KG1 (cell line): ENCODE data around the gene CTDSPL.
A peak's percentile ranks its signal among the peaks of the same experiment; 100 is the strongest.

ENCODE experiments used
- DNase-seq: peaks from one replicate; lab custom pipeline; 2025; lab: John Stamatoyannopoulos, UW

CTDSPL gene

DNA sequence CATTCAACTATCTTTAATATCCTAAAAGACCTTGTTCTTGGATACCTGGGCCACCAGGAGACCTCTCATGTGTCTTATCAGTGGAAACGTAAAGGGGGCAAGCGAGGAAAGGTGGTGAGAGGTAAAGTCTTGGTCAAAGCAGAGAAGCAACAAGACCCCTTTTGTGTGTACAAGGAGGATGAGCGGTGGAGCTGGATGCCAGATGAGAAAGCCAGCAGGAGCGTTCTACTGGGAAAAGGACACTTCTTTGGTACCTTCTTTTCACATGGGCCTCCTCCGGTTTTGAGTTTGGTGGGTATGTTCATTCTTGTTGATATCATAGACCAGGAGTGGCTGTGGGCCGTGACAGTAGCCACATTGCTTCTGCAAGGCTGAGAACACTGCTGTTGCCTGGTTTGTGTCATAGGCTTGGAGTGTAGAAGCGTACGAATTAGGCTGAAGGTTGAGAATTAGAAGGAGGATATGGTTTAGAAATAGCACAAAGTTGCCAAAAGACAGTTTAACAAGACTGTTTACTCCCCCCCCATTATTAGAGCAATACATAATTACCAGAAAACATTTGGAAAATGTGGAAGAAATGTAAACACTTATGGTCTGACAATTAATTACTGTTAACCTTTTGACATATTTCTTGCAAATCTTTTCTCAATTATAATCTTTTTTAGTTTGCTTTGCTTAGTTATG, 82.1 kb downstream of the CTDSPL start:
- DNase-seq, result no peak

DNA sequence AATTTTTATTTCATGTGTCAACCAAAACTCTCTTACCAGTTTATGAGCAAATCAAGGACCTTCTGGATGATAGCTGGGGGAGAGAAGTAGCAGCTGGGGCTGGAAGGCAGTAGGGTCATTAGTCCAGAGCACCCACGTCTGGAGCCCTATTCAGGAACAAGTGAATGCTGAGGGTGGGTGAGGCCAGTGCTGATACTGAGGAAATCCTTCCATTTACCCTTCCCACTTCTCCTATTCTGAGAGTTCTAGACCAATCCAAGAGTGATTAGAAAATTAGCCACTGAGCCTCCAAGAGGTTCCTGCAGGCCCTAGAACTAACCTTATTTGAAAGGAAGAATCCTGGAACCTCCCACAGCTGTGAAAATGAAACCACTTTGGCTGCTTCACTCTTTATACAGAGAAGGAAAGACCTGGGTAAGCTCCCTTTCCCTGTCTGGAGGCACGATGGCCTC, 82.7 kb downstream of the CTDSPL start:
- DNase-seq, result no peak

DNA sequence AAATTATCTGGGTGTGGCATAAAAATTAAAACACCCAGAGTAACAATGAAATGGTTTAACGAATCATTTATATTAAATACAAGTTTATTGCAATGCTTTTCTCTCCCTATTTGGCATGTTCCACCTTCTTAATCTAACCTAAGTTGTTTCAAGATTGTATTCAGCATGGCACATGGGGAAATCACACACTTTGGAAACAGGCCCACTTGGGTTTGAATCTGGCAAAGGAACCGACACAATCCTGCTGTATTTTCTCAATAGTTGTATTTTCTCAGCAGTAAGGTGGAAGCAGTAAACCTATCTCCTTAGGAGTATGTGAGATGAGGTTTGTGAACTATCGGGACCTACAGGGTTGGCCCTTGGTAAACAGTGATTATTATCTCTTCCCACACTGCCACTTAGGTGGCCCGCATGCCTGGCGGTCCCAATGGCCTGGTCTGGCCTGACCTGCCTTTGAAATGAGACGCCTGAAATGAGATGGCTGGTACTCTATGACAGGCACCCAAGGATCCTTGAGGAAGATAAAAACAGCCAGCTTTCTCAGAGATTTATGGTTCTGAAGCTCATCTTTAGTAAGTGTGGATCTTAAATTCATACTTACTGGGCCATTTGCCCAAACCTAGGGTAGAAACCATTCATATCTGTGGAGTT, 83.6 kb downstream of the CTDSPL start:
- DNase-seq, result no peak

DNA sequence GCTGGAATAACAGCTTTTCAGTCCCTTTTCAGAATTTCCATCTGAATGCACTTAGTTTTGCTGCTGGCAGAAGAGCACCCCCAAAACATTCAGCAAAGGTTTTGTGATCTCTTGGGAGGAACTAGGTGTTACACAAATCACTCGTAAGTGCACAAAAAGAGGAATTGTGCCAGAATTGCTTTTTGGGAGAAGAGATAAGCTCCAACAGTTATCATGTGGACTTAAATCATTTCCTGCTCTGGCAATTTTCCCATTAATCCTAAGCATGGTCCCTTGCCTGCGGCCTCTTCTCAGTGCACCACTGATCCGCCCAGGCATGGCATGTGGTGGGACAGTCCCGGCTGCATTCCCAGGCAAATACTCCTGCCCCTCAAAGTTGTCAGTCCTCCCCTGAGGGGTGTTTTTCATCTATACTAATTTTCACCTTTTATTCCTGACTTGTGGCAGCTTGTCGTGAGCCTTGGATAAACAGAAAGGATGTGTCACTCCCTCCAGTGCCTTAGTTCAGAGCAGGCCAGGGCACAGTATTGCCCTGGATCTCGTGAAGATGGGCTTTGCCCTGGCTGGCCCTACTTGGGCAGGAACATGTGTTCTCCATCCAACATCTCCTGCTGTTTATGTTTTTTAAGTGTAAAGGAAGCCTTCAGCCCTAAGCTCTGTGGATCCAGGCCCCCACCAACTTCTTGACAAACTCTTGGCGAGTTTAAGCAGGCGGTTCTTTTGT, 84.3 kb downstream of the CTDSPL start:
- no peak for DNase-seq

DNA sequence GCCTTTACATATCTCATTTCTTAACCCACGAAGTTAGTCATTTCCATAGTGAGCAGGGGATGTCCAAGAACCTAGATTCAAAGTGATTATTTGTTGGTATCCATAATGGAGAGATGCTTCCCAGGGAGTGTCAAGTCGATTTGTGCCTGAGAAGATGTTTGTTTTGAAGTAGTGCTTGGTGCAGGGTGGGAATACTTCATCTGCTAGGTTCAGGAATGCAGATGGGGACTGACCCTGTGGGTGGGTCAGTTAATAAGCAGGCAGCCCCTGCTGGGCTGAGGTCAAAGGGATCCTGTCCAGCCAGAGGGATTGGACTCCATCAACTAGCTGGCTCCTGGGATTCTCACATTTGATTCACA, 84.8 kb downstream of the CTDSPL start:
- DNase-seq, result no peak

DNA sequence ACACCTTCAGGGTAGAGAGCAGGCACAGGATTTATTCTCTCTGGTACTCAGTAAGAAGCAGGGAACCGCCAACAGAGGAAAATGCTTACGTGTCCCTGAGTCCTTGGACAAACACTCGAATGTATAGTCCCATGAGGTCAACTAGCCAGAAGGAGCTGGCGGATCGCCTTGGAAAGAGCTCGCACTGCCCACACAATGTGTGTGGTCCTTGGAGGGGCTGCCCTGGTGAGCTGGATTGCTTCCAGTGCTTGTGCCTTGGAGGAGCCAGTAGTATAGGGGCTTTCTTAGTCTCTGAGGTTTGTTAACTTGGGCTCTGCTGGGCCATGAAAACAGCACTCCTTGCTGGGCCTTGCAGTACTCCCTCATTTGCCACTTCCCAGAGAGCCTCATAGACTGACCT, 88.2 kb downstream of the CTDSPL start:
- no peak for DNase-seq

DNA sequence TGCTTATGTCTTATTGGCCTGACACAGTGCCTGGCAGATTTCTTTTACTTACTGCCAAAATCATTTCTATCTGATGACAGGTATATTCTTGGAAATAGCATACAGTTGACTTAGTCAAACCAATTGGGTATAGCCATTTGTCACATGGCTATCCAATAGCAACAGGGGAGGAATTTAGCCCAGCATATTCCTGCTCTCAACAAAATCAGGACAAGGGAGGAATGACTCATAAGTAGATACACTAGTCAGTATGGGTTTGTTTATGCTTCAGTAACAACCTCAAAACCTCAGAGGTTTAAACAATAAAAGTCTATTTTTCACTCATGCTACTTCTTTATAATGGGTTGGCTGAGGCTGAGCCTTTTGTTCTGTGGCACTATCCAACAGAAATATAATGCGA, 90.9 kb downstream of the CTDSPL start:
- no peak for DNase-seq

DNA sequence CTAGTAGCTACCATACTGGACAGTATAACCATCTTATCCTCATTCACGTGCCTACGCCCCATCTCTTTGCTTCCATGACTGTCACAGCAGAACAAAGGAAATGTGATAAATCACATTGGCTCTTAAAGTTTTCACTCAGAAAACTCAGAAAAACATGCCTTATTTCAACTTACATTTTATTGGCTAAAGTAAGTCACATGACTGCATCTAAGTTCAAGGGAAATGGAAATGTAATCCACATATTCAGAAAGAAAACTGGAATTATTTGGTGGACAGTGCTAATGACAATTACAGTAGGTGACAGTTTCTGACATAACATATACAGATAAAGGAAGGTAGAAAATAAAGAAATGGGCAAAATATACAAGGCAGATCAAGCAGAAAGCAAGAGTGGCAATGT, 91.5 kb downstream of the CTDSPL start:
- no peak for DNase-seq

DNA sequence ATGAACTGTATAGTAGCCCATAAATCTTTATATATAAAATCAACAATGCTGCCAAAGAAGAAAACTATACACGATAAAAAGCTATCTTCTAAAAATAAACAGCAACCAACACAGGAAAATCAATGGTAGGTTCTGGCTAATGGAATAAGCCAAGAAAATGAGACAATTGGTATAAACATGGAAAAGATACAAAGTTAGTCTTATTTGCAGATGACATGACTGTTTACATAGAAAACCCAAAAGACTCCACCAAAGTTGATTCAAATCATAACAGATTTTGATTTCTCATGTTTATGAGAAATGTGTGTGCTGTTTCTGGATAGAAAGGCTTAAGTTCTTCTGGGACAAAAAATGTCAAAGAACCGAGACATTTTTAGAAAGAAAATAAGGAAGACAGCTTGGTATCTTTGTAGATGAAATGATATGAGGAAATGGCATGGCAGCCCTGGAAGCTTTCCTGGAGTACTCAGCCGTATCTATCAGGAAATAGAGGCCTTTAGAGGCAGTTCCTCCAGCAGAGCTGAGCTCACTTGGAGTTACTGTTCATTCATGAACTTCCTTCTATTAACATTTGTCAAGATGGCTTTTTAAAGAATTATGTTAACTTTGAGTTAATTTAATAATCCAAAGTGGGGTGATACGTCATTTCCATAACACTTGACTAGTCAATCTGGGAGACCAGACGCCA, 92.2 kb downstream of the CTDSPL start:
- no peak for DNase-seq

DNA sequence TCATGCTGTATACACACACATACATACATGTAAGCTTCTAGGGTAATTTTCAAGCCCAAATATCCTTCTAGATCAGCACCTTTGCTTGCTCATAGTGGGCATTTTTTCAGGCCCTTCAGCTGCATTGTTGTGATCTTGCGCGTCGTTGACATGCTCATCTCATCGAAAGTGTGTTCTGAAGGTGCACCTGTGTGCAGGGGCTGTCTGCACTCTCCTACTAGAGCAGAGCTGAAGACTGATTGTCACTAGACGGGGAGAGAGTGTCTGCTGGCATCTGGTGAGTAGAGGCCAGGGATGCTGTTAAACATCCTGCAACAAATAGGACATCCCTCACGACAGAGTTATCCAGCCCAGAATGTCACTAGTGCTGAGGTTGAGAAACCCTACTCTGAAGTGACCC, 93.2 kb downstream of the CTDSPL start:
- DNase-seq, result no peak

DNA sequence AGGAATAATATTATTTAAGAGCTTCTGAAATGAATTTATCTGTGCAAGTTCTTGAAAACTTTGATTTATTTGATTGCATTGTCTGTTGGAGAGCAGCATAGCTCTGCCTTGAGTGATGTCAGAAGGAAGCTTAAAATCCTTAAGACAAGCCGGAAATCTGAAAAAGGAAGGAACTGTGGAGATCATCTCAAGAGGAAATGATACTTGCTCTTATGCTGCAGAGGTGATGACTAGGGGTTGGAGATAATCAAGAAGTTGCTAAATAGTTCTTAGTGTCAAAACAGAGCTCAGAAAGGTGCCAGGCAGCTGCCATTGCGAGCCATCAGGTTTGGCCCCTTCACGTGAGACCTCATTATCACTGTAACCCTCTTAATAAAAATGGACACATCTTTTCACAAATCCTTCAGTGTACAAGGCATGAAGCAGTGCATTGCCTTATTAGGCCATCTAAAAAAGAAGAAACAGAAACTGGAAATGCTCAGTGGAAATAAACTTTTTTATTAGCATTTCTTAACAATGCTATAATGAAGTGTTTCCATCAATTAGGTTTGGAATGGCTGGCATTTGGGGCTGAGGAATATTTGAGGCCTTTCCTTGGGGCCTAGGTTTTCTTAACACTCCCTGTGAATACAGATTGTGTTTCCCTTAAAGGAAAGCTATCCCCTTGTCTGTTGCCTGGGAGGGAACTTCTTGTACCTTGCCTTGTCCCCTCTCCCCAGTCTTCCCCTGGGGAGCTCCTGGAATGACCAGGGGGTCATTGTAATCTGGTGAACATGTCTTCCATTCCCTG, 94.4 kb downstream of the CTDSPL start:
- DNase-seq, result no peak

DNA sequence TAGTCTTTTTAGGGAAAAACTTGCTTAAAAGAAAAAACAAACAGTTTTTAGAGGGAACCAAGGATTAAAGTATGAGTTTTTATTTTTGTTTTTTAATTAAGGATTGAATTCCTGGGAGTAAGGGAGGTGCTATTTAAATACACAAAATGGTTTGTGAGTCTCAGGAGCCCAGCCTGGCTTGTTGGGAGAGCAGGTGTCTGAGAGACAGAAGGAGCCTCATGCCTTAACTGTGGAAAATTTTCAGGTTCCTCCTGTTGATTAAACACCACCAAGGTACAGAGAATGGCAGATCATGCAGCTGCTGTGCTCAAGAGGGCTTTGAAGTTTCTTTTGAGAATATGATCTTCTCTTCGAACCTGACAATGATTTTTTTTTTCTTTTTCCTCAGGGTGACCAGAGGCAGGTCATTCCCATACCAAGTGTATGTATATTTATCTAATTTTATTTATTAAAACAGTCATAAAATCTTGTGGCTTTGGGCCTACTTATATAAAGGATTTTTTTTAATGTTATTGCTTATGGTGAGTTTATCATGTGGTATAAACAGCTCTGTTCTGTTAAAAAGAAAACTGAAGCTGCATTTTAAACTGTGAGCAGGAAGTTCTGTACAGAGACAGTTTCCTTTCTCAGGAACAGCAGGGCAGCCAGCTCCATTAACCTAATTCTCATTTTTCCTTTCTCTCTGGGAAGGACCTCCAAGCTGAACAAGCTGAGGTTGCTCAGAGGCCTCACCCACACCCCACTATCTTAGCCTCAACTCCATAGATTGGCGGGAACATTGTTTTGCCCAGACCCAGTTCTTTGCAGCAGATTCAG, 95.3 kb downstream of the CTDSPL start:
- peak; percentile 12 for DNase-seq

DNA sequence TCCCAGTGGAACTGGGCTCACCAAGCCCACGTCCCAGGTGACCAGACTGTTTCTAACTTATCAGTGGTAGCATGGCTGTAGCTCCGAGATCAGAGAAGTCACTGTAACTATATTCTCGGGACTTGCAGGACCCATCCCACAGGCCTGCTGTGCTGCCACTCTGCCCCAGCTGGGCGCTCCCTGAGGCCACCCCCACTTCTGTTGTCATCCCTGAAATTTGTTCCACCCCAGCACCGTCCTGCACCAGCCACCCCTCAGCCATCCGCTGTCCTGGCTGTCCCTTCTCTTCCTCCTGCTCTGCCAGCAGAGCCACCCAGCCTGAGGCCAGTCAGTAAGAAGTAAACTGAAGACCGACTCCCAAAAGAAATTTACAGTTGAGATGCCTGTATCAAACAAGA, 95.9 kb downstream of the CTDSPL start:
- DNase-seq, result no peak

DNA sequence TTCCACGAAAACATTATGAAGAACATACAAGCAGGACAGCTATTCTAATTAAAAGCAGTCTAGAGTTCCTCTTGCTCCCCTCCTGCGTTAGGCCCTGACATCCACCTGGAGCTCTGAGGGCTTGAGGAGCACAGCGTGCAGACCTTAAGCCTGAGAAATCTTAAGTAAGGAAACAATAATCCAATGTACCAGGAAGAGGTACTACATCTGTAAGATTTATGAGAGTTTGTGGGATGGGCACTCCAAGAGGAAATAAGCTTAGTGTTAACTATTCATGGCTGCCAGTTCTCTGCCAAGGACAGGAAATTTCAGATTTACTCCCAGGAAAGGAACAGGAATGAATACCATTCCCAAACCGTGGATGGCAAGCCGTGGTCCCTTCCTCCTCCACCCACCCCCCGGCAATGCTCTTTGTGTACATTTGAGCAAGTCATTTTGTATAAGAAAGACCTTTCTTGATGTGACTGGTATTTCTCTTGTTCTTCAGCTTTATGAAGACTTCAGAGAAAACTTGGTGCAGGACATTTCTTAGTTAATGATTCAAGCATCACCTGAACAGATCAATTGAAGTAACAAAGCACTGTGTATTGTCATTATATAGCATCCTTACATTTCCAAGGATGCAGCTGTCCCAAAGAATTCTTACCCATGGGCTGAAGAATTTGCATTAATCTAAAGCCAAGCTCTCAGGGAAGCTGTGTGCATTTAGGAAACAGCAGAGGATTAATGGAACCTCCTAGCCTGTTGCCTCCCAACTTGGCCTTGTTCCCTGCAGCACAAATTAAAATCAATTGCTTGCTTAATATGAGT, 100.1 kb downstream of the CTDSPL start:
- no peak for DNase-seq

DNA sequence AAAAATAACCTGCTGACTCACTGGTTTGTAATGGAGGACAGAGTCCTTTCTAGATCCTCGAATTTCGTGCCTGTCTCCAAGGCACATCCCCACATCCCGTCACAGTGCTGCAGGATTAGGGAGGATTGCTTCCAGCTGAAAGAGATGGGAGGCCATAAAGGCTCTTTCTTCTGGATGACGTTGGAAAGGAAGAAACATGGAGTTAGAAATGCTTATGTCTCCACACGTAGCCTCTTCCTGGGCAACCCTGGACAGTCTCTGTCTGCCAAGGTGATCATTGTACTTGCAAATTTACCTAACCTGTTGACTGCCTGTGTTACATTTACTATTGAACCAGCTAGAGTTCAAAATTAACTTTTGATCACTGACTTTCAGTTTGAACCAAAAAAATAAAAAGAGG, 101.3 kb downstream of the CTDSPL start:
- DNase-seq, result no peak

DNA sequence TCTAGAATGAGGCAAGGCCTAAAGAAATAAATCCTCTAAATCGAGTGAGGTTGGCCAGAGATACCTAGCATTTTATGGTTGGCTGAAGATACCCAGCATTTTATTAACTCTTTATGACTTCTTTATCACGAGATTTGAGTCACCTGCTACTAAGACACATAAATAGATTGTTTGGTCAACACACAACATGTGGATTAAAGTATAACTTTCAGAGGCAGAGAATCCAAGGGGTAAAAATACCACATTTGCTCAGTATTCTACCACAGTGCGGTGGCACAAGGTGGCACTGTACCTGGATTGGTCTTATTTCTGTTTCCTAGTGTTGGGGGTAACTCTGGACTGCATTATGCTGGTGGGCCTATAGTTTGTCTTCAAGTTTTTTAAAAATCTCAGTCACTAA, 102.0 kb downstream of the CTDSPL start:
- DNase-seq, result no peak

DNA sequence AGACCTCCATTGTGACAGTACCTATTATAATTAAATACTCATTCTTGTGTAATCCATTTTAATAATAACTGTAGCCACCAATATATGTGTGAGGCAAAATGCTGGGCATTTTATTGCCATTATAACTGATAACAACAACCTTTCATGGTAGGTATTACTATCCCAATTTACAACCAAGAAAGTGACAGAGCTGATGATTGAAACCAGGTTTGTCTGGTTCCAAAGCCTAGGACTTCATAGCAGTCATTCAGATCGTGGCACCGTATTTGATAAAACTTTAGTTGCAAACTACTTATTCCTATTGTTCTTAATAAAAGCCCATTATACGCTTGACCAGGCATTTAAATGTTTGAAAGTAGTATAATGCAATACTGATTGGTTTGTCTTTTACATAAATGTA, 102.5 kb downstream of the CTDSPL start:
- no peak for DNase-seq

DNA sequence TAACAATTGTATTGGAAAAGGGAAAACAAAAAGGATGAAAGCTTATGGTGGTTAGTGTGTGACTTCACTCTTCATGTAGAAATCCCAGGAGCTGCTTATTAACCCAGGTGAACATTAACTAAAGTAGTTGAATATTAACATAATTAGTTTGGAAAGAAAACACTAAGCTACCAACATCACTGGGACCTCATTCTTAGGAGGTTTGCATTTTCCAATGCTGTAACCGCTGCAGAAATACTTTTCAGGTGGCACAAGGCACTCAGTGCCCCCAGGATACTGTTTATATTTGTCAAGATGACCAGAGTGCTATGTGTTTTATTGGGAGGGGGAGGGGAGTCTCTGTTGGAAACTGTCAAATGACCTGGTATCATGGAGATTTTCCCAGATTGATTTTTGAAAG, 103.0 kb downstream of the CTDSPL start:
- DNase-seq, result no peak

DNA sequence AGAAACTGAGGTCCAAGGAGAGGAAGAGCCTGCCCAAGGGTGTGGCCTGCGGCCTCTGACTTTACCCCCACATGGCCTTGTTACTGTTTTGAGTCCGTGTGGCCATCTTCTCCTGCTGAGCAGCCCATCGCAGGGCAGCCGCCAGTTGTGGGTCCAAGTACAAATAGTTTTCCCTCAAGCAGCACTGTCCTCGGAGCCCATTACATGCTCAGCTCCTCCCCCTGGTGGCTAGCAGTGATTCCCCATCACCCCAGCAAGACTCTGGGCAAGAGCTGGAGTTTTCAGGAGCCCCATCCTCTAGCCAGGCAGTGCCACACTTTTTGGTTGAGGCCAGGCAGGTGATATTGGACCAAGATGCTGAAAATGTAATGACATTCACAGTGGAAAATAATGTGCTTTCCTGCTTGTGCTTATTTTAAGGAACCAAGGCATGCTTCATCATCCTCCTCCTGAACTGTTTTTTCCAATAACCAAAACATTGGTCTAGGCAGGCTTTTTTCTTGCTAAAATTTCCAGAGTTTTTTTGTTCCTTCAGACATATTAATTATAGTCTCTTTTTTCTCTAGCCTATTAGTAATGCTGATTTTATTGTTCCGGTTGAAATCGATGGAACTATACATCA, 105.7 kb downstream of the CTDSPL start:
- DNase-seq, result peak; percentile 21

DNA sequence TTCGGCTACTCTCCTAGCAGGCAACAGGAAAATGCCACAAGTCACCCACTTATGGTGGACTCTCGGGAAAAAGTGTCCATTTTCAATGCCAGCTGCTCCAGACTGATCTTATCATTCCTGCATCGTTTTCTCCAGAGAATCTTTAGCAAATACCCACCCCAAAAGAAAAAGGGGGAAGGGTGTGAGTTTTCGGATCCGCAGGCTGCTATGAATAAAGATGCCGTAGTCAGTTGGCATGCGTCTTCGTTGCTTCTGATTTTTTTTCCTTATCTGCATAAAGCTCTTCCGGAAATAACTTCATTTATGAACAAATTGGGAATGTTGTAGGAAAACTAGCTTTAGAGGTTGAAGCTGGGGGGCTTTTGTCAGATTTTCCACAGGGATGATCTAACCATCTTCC, 106.5 kb downstream of the CTDSPL start:
- no peak for DNase-seq
